Sigmoid colon (tissue), 7 donors: ENCODE results near the gene ADRA2A. TPM values are rescaled to one million over a fixed set of nuclear protein-coding genes. Genes with fewer than 3 reads are reported as not detected.

Experiments
- DNase-seq: peaks from one replicate; pipeline ENCODE4 v3.0.0-alpha.2; 2019
- H3K27ac ChIP-seq, 4 donors: fragments of 200-600 bp; sonication (generic); one replicate each; pipeline ENCODE4 v1.5.1; 2016 to 2019; ENCODE audit warnings: mild to moderate bottlenecking in 1 of 4
- H3K27me3 ChIP-seq, 3 donors: fragments of 200-600 bp; sonication (generic); one replicate each; pipeline ENCODE4 v1.5.1; 2019; ENCODE audit warnings: mild to moderate bottlenecking in 1 of 3
- H3K36me3 ChIP-seq, 4 donors: fragments of 200-600 bp; sonication (generic); one replicate each; pipeline ENCODE4 v1.5.1; 2016 to 2019
- H3K4me1 ChIP-seq, 4 donors: fragments of 200-600 bp; sonication (generic); one replicate each; pipeline ENCODE4 v1.5.1; 2017 to 2019
- H3K4me3 ChIP-seq, 4 donors: fragments of 200-600 bp; sonication (generic); one replicate each; pipeline ENCODE4 v1.5.1; 2017 to 2019; ENCODE audit warnings: mild to moderate bottlenecking in 2 of 4, moderate library complexity in 1 of 4
- H3K9me3 ChIP-seq, 4 donors: fragments of 200-600 bp in 3 of 4; sonication (generic) in 3 of 4; one replicate each; pipeline versions ENCODE4 v1.5.1 to v1.6.1; 2013 to 2019
- CTCF ChIP-seq, 4 experiments: fragments of 450-650 bp in 3 of 4; fragments of 200-600 bp in 1 of 4; IDR thresholded peaks; one replicate each; pipeline ENCODE4 v1.5.1; 2016 to 2019; ENCODE audit warnings: antibody characterized with exemption in 4 of 4, mild to moderate bottlenecking in 3 of 4, moderate library complexity in 2 of 4
- EP300 ChIP-seq, 4 donors: sonication (generic); formaldehyde crosslinking; IDR thresholded peaks; one replicate each; pipeline ENCODE4 v1.6.1; 2017; ENCODE audit warnings: antibody characterized with exemption in 4 of 4
- POLR2A ChIP-seq, 2 donors: fragments of 450-650 bp; IDR thresholded peaks; one replicate each; pipeline ENCODE4 v1.6.1; 2016; ENCODE audit warnings: antibody characterized with exemption in 2 of 2, mild to moderate bottlenecking in 2 of 2, moderate library complexity in 2 of 2
- POLR2AphosphoS5 ChIP-seq, 4 donors: sonication (generic); formaldehyde crosslinking; IDR thresholded peaks; one replicate each; pipeline ENCODE4 v1.6.1; 2017; ENCODE audit warnings: antibody characterized with exemption in 4 of 4
- WGBS, 2 donors: extraction: QIAGEN DNeasy Blood & Tissue Kit; methylation state at CpG; one replicate each; pipeline ENCODE4 v1.1.7; 2013; 5-methylcytosine and 5-hydroxymethylcytosine counted together
- intact Hi-C: fragments of 100-400 bp; cut with DNase I; formaldehyde crosslinking; loops from one replicate; pipeline ENCODE4 v1.15.1; 2023
- polyA plus RNA-seq, 3 donors: library from polyadenylated mRNA; stranded (reverse); fragments of 200-250 nt; gene quantifications; one replicate each; pipeline ENCODE4 v1.2.3, GENCODE V29; 2013
- total RNA-seq, 4 donors: library from RNA; depleted of rRNA; stranded (reverse); fragments of >200 nt; gene quantifications; one replicate each; pipeline ENCODE4 v1.1.0, GENCODE V29; 2016
- donor health status: healthy with polysubstance abuse.
- donor health status: Bipolar disorder and iron deficiency.
- donor health status: healthy.

ADRA2A gene
- total and polyA plus RNA-seq, 7 donors: 1.5 to 6.2 (median 3.9) TPM

GRCh38 chr10:111037858-111038257 lies 39.0 kb upstream of the ADRA2A start:
- Histone ChIP-seq H3K9me3 (peaks cover 0 to 12% (median 4%) of the 10 kb centered on the region in 4 donors), H3K36me3 (no peaks in the 10 kb centered on the region), H3K27ac (no peak overlapping the region), H3K27me3 (no peaks in the 10 kb centered on the region), H3K4me1 (no peaks in the 10 kb centered on the region), H3K4me3 (no peak overlapping the region)
- TF ChIP-seq POLR2AphosphoS5 (IDR thresholded peaks at IDR 0.05) (no peak), POLR2A (IDR thresholded peaks at IDR 0.05) (no peak), CTCF (IDR thresholded peaks at IDR 0.05) (peak in 1 of 4 experiments; percentile 11), EP300 (IDR thresholded peaks at IDR 0.05) (no peak)
- DNase-seq: no peak
- intact Hi-C loops: no loop called here

- H3K27ac ChIP-seq: no peak overlapping the region
- H3K4me3 ChIP-seq: no peak overlapping the region
- WGBS, 2 donors: 96 to 98% methylated on average over 2 of the region's 2 CpGs
- H3K27me3 ChIP-seq: no peaks in the 10 kb centered on the region
- TF ChIP-seq POLR2AphosphoS5 (IDR thresholded peaks at IDR 0.05) (no peak), EP300 (IDR thresholded peaks at IDR 0.05) (no peak), CTCF (IDR thresholded peaks at IDR 0.05) (no peak), POLR2A (IDR thresholded peaks at IDR 0.05) (no peak)
- H3K36me3 ChIP-seq: no peaks in the 10 kb centered on the region
- H3K4me1 ChIP-seq: no peaks in the 10 kb centered on the region
- peaks cover 0 to 11% (median 4%) of the 10 kb centered on the region in 4 donors for H3K9me3 ChIP-seq
- intact Hi-C loops: no loop called here
- no peak for DNase-seq
Observed at GRCh38 chr10:111039522-111039921, 37.3 kb upstream of the ADRA2A start.

- TF ChIP-seq EP300 (IDR thresholded peaks at IDR 0.05) (no peak), CTCF (IDR thresholded peaks at IDR 0.05) (no peak), POLR2A (IDR thresholded peaks at IDR 0.05) (no peak), POLR2AphosphoS5 (IDR thresholded peaks at IDR 0.05) (no peak)
- DNase-seq: no peak
- intact Hi-C loops: no loop called here
- H3K4me3 ChIP-seq: no peak overlapping the region
- H3K9me3 ChIP-seq: no peaks in the 10 kb centered on the region
- H3K27me3 ChIP-seq: no peaks in the 10 kb centered on the region
- no peaks in the 10 kb centered on the region for H3K4me1 ChIP-seq
- no peak overlapping the region for H3K27ac ChIP-seq
- no peaks in the 10 kb centered on the region for H3K36me3 ChIP-seq
- 20 to 64% methylated on average over 1 of the region's 1 CpG for WGBS, 2 donors
Observed at GRCh38 chr10:111057006-111057405, 19.8 kb upstream of the ADRA2A start.

GRCh38 chr10:111063471-111063870 lies 13.4 kb upstream of the ADRA2A start:
- Histone ChIP-seq H3K27me3 (no peaks in the 10 kb centered on the region), H3K4me3 (no peak overlapping the region), H3K4me1 (no peaks in the 10 kb centered on the region), H3K27ac (no peak overlapping the region), H3K9me3 (peaks cover 0 to 4% (median 0%) of the 10 kb centered on the region in 4 donors), H3K36me3 (no peaks in the 10 kb centered on the region)
- 83 to 88% methylated on average over 2 of the region's 2 CpGs for WGBS, 2 donors
- TF ChIP-seq EP300 (IDR thresholded peaks at IDR 0.05) (no peak), POLR2AphosphoS5 (IDR thresholded peaks at IDR 0.05) (no peak), CTCF (IDR thresholded peaks at IDR 0.05) (no peak), POLR2A (IDR thresholded peaks at IDR 0.05) (no peak)
- no peak for DNase-seq
- intact Hi-C loops: no loop called here

GRCh38 chr10:111072232-111072631 lies 4.6 kb upstream of the ADRA2A start:
- H3K27ac ChIP-seq: no peak overlapping the region
- no peak overlapping the region for H3K4me3 ChIP-seq
- no peaks in the 10 kb centered on the region for H3K36me3 ChIP-seq
- no peak for TF ChIP-seq EP300 (IDR thresholded peaks at IDR 0.05)
- no peak for TF ChIP-seq POLR2A (IDR thresholded peaks at IDR 0.05)
- no peak for TF ChIP-seq CTCF (IDR thresholded peaks at IDR 0.05)
- no peak for TF ChIP-seq POLR2AphosphoS5 (IDR thresholded peaks at IDR 0.05)
- H3K27me3 ChIP-seq: peaks cover 17 to 61% (median 30%) of the 10 kb centered on the region in 3 donors
- peaks cover 0 to 18% (median 14%) of the 10 kb centered on the region in 4 donors for H3K4me1 ChIP-seq
- WGBS, 2 donors: 54 to 80% methylated on average over 3 of the region's 3 CpGs
- intact Hi-C loops: no loop called here
- no peak for DNase-seq
- H3K9me3 ChIP-seq: peaks cover 0 to 5% (median 0%) of the 10 kb centered on the region in 4 donors
